Gastrocnemius medialis (tissue), 4 donors: ENCODE measurements around the gene HMGXB4. TPM values are rescaled to one million over a fixed set of nuclear protein-coding genes. Genes with fewer than 3 reads are reported as not detected.

Source experiments
- ATAC-seq, 2 donors: fragments of 150-250 bp; one replicate each; pipeline ENCODE4 v1.9.1; 2016
- DNase-seq, 2 donors: peaks; one replicate each; pipeline ENCODE4 v3.0.0-alpha.2; 2019
- H3K27ac ChIP-seq, 4 donors: fragments of 200-600 bp; sonication (generic); 1 replicate in 1 of 4; 2 replicates in 3 of 4; pipeline ENCODE4 v1.5.1; 2016 to 2018; ENCODE audit warnings: mild to moderate bottlenecking in 2 of 4, moderate library complexity in 1 of 4
- H3K27me3 ChIP-seq, 3 donors: fragments of 200-600 bp; sonication (generic) in 2 of 3; 1 replicate in 1 of 3; 2 replicates in 2 of 3; pipeline versions ENCODE4 v1.5.1 to v1.6.0; 2016 to 2019; ENCODE audit warnings: mild to moderate bottlenecking in 1 of 3, moderate library complexity in 1 of 3
- H3K36me3 ChIP-seq, 2 donors: fragments of 200-600 bp; sonication (generic) in 1 of 2; one replicate each; pipeline ENCODE4 v1.5.1; 2017 to 2018
- H3K4me1 ChIP-seq, 2 donors: fragments of 200-600 bp; sonication (generic) in 1 of 2; one replicate each; pipeline ENCODE4 v1.5.1; 2016 to 2017; ENCODE audit warnings: mild to moderate bottlenecking in 2 of 2
- H3K4me3 ChIP-seq, 4 donors: fragments of 200-600 bp; sonication (generic) in 3 of 4; 1 replicate in 1 of 4; 2 replicates in 3 of 4; pipeline ENCODE4 v1.5.1; 2016 to 2019; ENCODE audit warnings: mild to moderate bottlenecking in 2 of 4
- H3K9me3 ChIP-seq, 3 donors: fragments of 200-600 bp; sonication (generic) in 2 of 3; 1 replicate in 1 of 3; 2 replicates in 2 of 3; pipeline ENCODE4 v1.5.1; 2016 to 2019
- CTCF ChIP-seq, 5 experiments: fragments of 450-650 bp in 3 of 5; fragments of 200-600 bp in 2 of 5; sonication (generic) in 2 of 5; IDR thresholded peaks in 4 of 5; conservative IDR thresholded peaks in 1 of 5; 1 replicate in 4 of 5; 2 replicates in 1 of 5; pipeline ENCODE4 v1.5.1; 2016 to 2019; ENCODE audit warnings: antibody characterized with exemption in 5 of 5, mild to moderate bottlenecking in 3 of 5, moderate library complexity in 3 of 5
- POLR2A ChIP-seq, 2 donors: fragments of 450-650 bp; IDR thresholded peaks; one replicate each; pipeline ENCODE4 v1.6.1; 2017; ENCODE audit warnings: antibody characterized with exemption in 2 of 2, mild to moderate bottlenecking in 2 of 2, moderate library complexity in 2 of 2
- in situ Hi-C, 4 donors: fragments of 200-750 bp; cut with MboI; loops; one replicate each; pipeline versions ENCODE4 v1.15.0 to v1.8.0; 2017; ENCODE audit warnings: low sequenced_read_pairs in 4 of 4
- intact Hi-C: fragments of 100-400 bp; cut with DNase I; formaldehyde crosslinking; loops from one replicate; pipeline ENCODE4 v1.15.1; 2023; ENCODE audit warnings: low total_unique reads
- total RNA-seq, 4 donors: library from RNA; depleted of rRNA; stranded (reverse); fragments of >200 nt; gene quantifications; one replicate each; pipeline versions ENCODE4 v1.1.0 to v1.2.3, GENCODE V29; 2016

The HMGXB4 gene
- total RNA-seq, 4 donors from 2014 or later, result 8.3 to 19.2 (median 12.4) TPM

- peaks cover 36 to 44% of the 10 kb centered on the region in 2 donors for H3K4me1 ChIP-seq
- in situ Hi-C loops, result no loop called here
- no peaks in the 10 kb centered on the region for H3K9me3 ChIP-seq
- DNase-seq, result peak in 1 of 2 donors; percentile 9
- no peak overlapping the region for H3K4me3 ChIP-seq
- H3K27ac ChIP-seq, result peak overlapping the region; percentile 95 to 99 (median 97)
- H3K27me3 ChIP-seq, result no peaks in the 10 kb centered on the region
- H3K36me3 ChIP-seq, result peaks cover 0 to 58% of the 10 kb centered on the region in 2 donors
- TF ChIP-seq POLR2A (IDR thresholded peaks at IDR 0.05), result no peak
- TF ChIP-seq CTCF (IDR thresholded peaks at IDR 0.05 in 4 of 5, conservative IDR thresholded peaks at IDR 0.05 in 1 of 5), result no peak
- intact Hi-C loops, result loop anchor here (10.0 kb wide), 2 partner anchors 525 to 1145 kb away; no protein-coding TSS in a partner anchor
- ATAC-seq, result no peak
Observed at GRCh38 chr22:35319244-35319985, 62.1 kb downstream of the HMGXB4 start.

GRCh38 chr22:35322126-35322525, 64.8 kb downstream of the HMGXB4 start:
- Histone ChIP-seq H3K27ac (peak overlapping the region; percentile 58 to 98 (median 76)), H3K36me3 (peaks cover 0 to 86% of the 10 kb centered on the region in 2 donors), H3K27me3 (no peaks in the 10 kb centered on the region), H3K4me3 (no peak overlapping the region), H3K9me3 (no peaks in the 10 kb centered on the region), H3K4me1 (peaks cover 12 to 22% of the 10 kb centered on the region in 2 donors)
- peak; percentile 32 to 57 for ATAC-seq
- in situ Hi-C loops, result no loop called here
- intact Hi-C loops, result no loop called here
- DNase-seq, result peak in 1 of 2 donors; percentile 69
- no peak for TF ChIP-seq CTCF (IDR thresholded peaks at IDR 0.05 in 4 of 5, conservative IDR thresholded peaks at IDR 0.05 in 1 of 5)
- peak; percentile 29 to 58 for TF ChIP-seq POLR2A (IDR thresholded peaks at IDR 0.05)

GRCh38 chr22:35322893-35323292, 65.6 kb downstream of the HMGXB4 start:
- H3K9me3 ChIP-seq, result no peaks in the 10 kb centered on the region
- ATAC-seq (no peak), DNase-seq (no peak)
- intact Hi-C loops, result no loop called here
- H3K4me1 ChIP-seq, result peaks cover 5 to 14% of the 10 kb centered on the region in 2 donors
- peak overlapping the region; percentile 58 to 98 (median 76) for H3K27ac ChIP-seq
- no peaks in the 10 kb centered on the region for H3K27me3 ChIP-seq
- TF ChIP-seq POLR2A (IDR thresholded peaks at IDR 0.05) (no peak), CTCF (IDR thresholded peaks at IDR 0.05 in 4 of 5, conservative IDR thresholded peaks at IDR 0.05 in 1 of 5) (no peak)
- H3K36me3 ChIP-seq, result peaks cover 0 to 86% of the 10 kb centered on the region in 2 donors
- no peak overlapping the region for H3K4me3 ChIP-seq
- in situ Hi-C loops, result no loop called here

GRCh38 chr22:35323305-35323704, 66.0 kb downstream of the HMGXB4 start:
- Histone ChIP-seq H3K27me3 (no peaks in the 10 kb centered on the region), H3K36me3 (peaks cover 0 to 82% of the 10 kb centered on the region in 2 donors), H3K9me3 (no peaks in the 10 kb centered on the region), H3K4me3 (no peak overlapping the region), H3K27ac (peak overlapping the region; percentile 48 to 98 (median 76)), H3K4me1 (peaks cover 4 to 10% of the 10 kb centered on the region in 2 donors)
- no peak for ATAC-seq
- intact Hi-C loops, result no loop called here
- in situ Hi-C loops, result no loop called here
- TF ChIP-seq POLR2A (IDR thresholded peaks at IDR 0.05) (no peak), CTCF (IDR thresholded peaks at IDR 0.05 in 4 of 5, conservative IDR thresholded peaks at IDR 0.05 in 1 of 5) (no peak)
- no peak for DNase-seq
